Measurements from ENCODE around the gene PXN.

- no peak for TF ChIP-seq CTCF (IDR thresholded peaks at IDR 0.05)
- TF ChIP-seq POLR2A (IDR thresholded peaks at IDR 0.05), result no peak
Measured at GRCh38 chr12:120162763-120163162, 102.8 kb downstream of the PXN start.
